GM12865 (cell line): ENCODE results near the gene HTR5A.
A peak's percentile ranks its signal among the peaks of the same experiment; 100 is the strongest.

Experiments used
- DNase-seq: peaks from one replicate; pipeline ENCODE4 v3.0.0; 2010; ENCODE audit warnings: low read depth
- H3K4me3 ChIP-seq: 2 replicates; pipeline ENCODE4 v1.5.1; 2011; ENCODE audit warnings: mild to moderate bottlenecking, low read depth, low read length, control low read depth
- CTCF ChIP-seq: IDR thresholded peaks from 2 replicates; pipeline ENCODE4 v1.5.1; 2011; ENCODE audit warnings: low read length, control low read depth, low read depth, inconsistent platforms; ENCODE audit not compliant: insufficient read depth; ENCODE audit errors: missing control alignments

HTR5A gene

GRCh38 chr7:155084021-155084420 lies 13.9 kb downstream of the HTR5A start:
- DNase-seq = no peak
- no peak overlapping the region for H3K4me3 ChIP-seq
- no peak for TF ChIP-seq CTCF

GRCh38 chr7:155084969-155085368 lies 14.8 kb downstream of the HTR5A start:
- H3K4me3 ChIP-seq = no peak overlapping the region
- no peak for TF ChIP-seq CTCF
- peak; percentile 21 for DNase-seq

- no peak for TF ChIP-seq CTCF
- H3K4me3 ChIP-seq = no peak overlapping the region
- DNase-seq = no peak
Observed at GRCh38 chr7:155090684-155091083, 20.6 kb downstream of the HTR5A start.

- H3K4me3 ChIP-seq = no peak overlapping the region
- no peak for DNase-seq
- no peak for TF ChIP-seq CTCF
Observed at GRCh38 chr7:155093596-155093995, 23.5 kb downstream of the HTR5A start.

- no peak for DNase-seq
- H3K4me3 ChIP-seq = no peak overlapping the region
- TF ChIP-seq CTCF = no peak
Observed at GRCh38 chr7:155094636-155095135, 24.6 kb downstream of the HTR5A start.

- no peak for TF ChIP-seq CTCF
- DNase-seq = no peak
- no peak overlapping the region for H3K4me3 ChIP-seq
Observed at GRCh38 chr7:155097338-155097737, 27.2 kb downstream of the HTR5A start.

- no peak for TF ChIP-seq CTCF
- no peak for DNase-seq
- no peak overlapping the region for H3K4me3 ChIP-seq
Observed at GRCh38 chr7:155103839-155104238, 33.7 kb downstream of the HTR5A start.
